ENCODE results near the gene SEMA3C. TPM values are rescaled to one million over a fixed set of nuclear protein-coding genes. Genes with fewer than 3 reads are reported as not detected.

Gene SEMA3C
- total RNA-seq, 1 experiment from 2014 or later, result 13.3 TPM

DNA sequence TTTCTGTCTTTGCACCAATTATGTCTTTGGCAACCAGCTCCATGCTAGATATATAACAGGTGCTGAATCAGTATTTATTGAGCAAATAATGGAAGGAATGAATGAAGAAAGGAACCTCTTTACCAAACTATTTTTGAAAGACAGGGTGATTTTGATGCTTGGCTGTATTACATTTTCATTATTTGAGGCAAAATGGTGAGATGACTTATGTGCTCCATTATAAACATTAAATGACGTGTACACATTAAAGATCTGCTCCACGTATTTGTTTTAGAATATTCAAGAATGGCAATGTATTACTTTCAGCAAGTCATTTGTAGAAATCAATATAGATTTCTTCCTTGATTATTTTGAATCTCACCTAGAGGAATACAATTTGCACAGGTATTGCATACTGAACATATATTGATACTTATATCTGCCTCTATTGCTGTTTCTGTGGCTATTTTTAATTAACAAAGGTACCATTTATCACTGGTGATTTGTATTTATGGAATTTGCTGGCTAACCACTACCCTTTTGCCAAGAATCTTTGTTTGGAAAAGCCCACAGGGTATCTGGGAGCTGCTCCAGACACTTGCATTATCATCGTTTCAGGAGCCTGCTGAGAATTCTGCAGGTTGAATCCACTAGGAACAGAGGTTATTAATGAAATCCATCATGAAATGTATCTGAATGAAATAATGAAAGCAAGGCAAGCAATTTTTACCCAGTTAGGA, 92.2 kb downstream of the SEMA3C start:
- POLR2A ChIA-PET (ENCODE audit: low non-redundant PET), result no interaction called here
- TF ChIP-seq, protein P1, sequence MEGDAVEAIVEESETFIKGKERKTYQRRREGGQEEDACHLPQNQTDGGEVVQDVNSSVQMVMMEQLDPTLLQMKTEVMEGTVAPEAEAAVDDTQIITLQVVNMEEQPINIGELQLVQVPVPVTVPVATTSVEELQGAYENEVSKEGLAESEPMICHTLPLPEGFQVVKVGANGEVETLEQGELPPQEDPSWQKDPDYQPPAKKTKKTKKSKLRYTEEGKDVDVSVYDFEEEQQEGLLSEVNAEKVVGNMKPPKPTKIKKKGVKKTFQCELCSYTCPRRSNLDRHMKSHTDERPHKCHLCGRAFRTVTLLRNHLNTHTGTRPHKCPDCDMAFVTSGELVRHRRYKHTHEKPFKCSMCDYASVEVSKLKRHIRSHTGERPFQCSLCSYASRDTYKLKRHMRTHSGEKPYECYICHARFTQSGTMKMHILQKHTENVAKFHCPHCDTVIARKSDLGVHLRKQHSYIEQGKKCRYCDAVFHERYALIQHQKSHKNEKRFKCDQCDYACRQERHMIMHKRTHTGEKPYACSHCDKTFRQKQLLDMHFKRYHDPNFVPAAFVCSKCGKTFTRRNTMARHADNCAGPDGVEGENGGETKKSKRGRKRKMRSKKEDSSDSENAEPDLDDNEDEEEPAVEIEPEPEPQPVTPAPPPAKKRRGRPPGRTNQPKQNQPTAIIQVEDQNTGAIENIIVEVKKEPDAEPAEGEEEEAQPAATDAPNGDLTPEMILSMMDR (conservative IDR thresholded peaks at IDR 0.05; ENCODE audit: low read depth, low read length), result no peak
- no peak for TF ChIP-seq EZH2 (IDR thresholded peaks at IDR 0.05; ENCODE audit: borderline replicate concordance, low read depth, low read length, poor library complexity, severe bottlenecking)
- Histone ChIP-seq H3K4me3 (ENCODE audit: low read depth, low read length, poor library complexity, severe bottlenecking) (no peak overlapping the region), H3K9me3 (ENCODE audit: low read depth, low read length, poor library complexity, severe bottlenecking) (no peaks in the 10 kb centered on the region), H3K4me1 (ENCODE audit: insufficient read depth, low read length, poor library complexity, severe bottlenecking) (no peaks in the 10 kb centered on the region), H3K27me3 (replicated peaks; ENCODE audit: insufficient read depth, low read depth, low read length, poor library complexity) (no peaks in the 10 kb centered on the region), H3K27ac (ENCODE audit: low read depth, low read length, poor library complexity, severe bottlenecking) (no peak overlapping the region), H3K36me3 (ENCODE audit: insufficient read depth, low read length, poor library complexity, severe bottlenecking) (no peaks in the 10 kb centered on the region)
- no TSS peak for BruUV-seq (replicated peaks)
- intact Hi-C loops (cut with micrococcal nuclease; ENCODE audit: unreplicated experiment), result no loop called here
- no peak for DNase-seq (ENCODE audit: low spot score)
- CTCF ChIA-PET, result no interaction called here

DNA sequence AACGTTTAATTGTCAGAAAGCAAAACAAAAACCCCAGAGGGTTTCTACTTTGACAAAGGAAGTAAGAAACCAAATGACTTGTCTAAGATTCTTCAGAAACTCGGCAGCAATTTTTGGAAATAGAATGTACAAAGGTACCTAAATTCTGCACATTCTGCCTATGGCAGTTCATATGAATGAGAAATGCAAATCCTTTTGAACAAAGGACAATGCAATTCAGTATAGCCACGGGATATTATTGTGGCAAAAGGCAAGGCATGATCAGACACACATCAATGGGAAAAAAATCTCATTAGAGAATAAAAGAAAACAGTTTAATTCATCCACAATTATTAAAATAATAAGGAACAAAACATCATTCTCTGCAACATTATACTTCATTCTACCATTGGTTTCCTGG, 93.4 kb downstream of the SEMA3C start:
- intact Hi-C loops (cut with micrococcal nuclease; ENCODE audit: unreplicated experiment), result no loop called here
- TF ChIP-seq EZH2 (IDR thresholded peaks at IDR 0.05; ENCODE audit: borderline replicate concordance, low read depth, low read length, poor library complexity, severe bottlenecking), result no peak
- TF ChIP-seq, protein P1 (conservative IDR thresholded peaks at IDR 0.05; ENCODE audit: low read depth, low read length), result no peak
- Histone ChIP-seq H3K4me3 (ENCODE audit: low read depth, low read length, poor library complexity, severe bottlenecking) (no peak overlapping the region), H3K27me3 (replicated peaks; ENCODE audit: insufficient read depth, low read depth, low read length, poor library complexity) (no peaks in the 10 kb centered on the region), H3K27ac (ENCODE audit: low read depth, low read length, poor library complexity, severe bottlenecking) (no peak overlapping the region), H3K36me3 (ENCODE audit: insufficient read depth, low read length, poor library complexity, severe bottlenecking) (no peaks in the 10 kb centered on the region), H3K9me3 (ENCODE audit: low read depth, low read length, poor library complexity, severe bottlenecking) (no peaks in the 10 kb centered on the region), H3K4me1 (ENCODE audit: insufficient read depth, low read length, poor library complexity, severe bottlenecking) (no peaks in the 10 kb centered on the region)
- DNase-seq (ENCODE audit: low spot score), result no peak
- ChIA-PET CTCF (no interaction called here), POLR2A (ENCODE audit: low non-redundant PET) (no interaction called here)
- BruUV-seq (replicated peaks), result no TSS peak

- no peaks in the 10 kb centered on the region for H3K36me3 ChIP-seq (ENCODE audit: insufficient read depth, low read length, poor library complexity, severe bottlenecking)
- ChIA-PET CTCF (no interaction called here), POLR2A (ENCODE audit: low non-redundant PET) (no interaction called here)
- H3K4me1 ChIP-seq (ENCODE audit: insufficient read depth, low read length, poor library complexity, severe bottlenecking), result no peaks in the 10 kb centered on the region
- no peak overlapping the region for H3K4me3 ChIP-seq (ENCODE audit: low read depth, low read length, poor library complexity, severe bottlenecking)
- no TSS peak for BruUV-seq (replicated peaks)
- no peak for TF ChIP-seq EZH2 (IDR thresholded peaks at IDR 0.05; ENCODE audit: borderline replicate concordance, low read depth, low read length, poor library complexity, severe bottlenecking)
- TF ChIP-seq, protein P1 (conservative IDR thresholded peaks at IDR 0.05; ENCODE audit: low read depth, low read length), result no peak
- no peaks in the 10 kb centered on the region for H3K9me3 ChIP-seq (ENCODE audit: low read depth, low read length, poor library complexity, severe bottlenecking)
- intact Hi-C loops (cut with micrococcal nuclease; ENCODE audit: unreplicated experiment), result no loop called here
- no peaks in the 10 kb centered on the region for H3K27me3 ChIP-seq (replicated peaks; ENCODE audit: insufficient read depth, low read depth, low read length, poor library complexity)
- DNase-seq (ENCODE audit: low spot score), result no peak
- H3K27ac ChIP-seq (ENCODE audit: low read depth, low read length, poor library complexity, severe bottlenecking), result no peak overlapping the region
Measured at GRCh38 chr7:80824253-80824652, 94.6 kb downstream of the SEMA3C start.

Measured in A673 (cell line).